Cardiac muscle cell (in vitro differentiated cells and primary cell): Measurements from ENCODE around the gene HDAC7. TPM values are rescaled to one million over a fixed set of nuclear protein-coding genes. Genes with fewer than 3 reads are reported as not detected.

ENCODE experiments used
- DNase-seq, 2 donors: peaks; one replicate each; pipeline versions ENCODE4 v3.0.0 to v3.0.0-alpha.2; 2010 to 2017; ENCODE audit warnings: low read depth in 1 of 2, low spot score in 1 of 2
- H3K27ac ChIP-seq: fragments of 200-600 bp; sonication (generic); 2 replicates; pipeline ENCODE4 v1.5.1; 2016
- H3K27me3 ChIP-seq: fragments of 200-600 bp; sonication (generic); 2 replicates; pipeline ENCODE4 v1.6.0; 2016; ENCODE audit warnings: control low read depth
- H3K36me3 ChIP-seq: fragments of 200-600 bp; sonication (generic); 2 replicates; pipeline ENCODE4 v1.5.1; 2016; ENCODE audit warnings: control low read depth
- H3K4me1 ChIP-seq: fragments of 200-600 bp; sonication (generic); 2 replicates; pipeline ENCODE4 v1.8.1; 2017; ENCODE audit warnings: low read depth, mild to moderate bottlenecking, mixed run types
- H3K4me3 ChIP-seq: fragments of 200-600 bp; sonication (generic); 2 replicates; pipeline ENCODE4 v1.5.1; 2016; ENCODE audit warnings: mild to moderate bottlenecking
- H3K9me3 ChIP-seq: fragments of 200-600 bp; sonication (generic); 2 replicates; pipeline ENCODE4 v1.5.1; 2017; ENCODE audit warnings: low read depth, mild to moderate bottlenecking, control low read depth
- polyA plus RNA-seq: library from polyadenylated mRNA; unstranded; fragments of >200 nt; fragmentation: Nextera tagmentation; extraction: Ambion mirVana; gene quantifications from 2 replicates; pipeline ENCODE4 v1.2.1, GENCODE V29; 2016
- total RNA-seq: library from RNA; depleted of rRNA; stranded (reverse); fragments of >200 nt; gene quantifications from 2 replicates; pipeline ENCODE4 v1.2.3, GENCODE V29; 2016
- TF ChIP-seq, protein P1 (sequence below): IDR thresholded peaks from 2 replicates; pipeline ENCODE4 v1.5.1; 2012; ENCODE audit warnings: low read depth, mild to moderate bottlenecking, low read length

Gene HDAC7
- total and polyA plus RNA-seq, 2 experiments from 2014 or later, result 43.7 to 93.0 TPM

DNA sequence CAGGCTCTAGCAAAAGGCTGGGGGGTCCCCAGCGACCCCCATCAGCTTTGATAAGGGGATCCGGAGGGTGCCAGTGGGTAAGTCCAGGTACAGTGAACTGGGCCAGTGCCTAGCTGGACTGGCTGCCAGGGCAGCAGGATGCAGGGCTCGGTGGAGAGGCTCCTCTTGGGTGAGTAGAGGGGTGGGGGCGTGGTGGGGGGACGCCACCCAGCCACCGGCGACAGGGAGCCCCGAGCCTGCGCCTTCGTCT lies 61.2 kb downstream of the HDAC7 start:
- Histone ChIP-seq H3K36me3 (no peaks in the 10 kb centered on the region), H3K4me3 (peak overlapping the region; percentile 50), H3K4me1 (no peaks in the 10 kb centered on the region), H3K27ac (no peak overlapping the region), H3K27me3 (no peaks in the 10 kb centered on the region), H3K9me3 (no peaks in the 10 kb centered on the region)
- DNase-seq, result no peak
- TF ChIP-seq, protein P1, sequence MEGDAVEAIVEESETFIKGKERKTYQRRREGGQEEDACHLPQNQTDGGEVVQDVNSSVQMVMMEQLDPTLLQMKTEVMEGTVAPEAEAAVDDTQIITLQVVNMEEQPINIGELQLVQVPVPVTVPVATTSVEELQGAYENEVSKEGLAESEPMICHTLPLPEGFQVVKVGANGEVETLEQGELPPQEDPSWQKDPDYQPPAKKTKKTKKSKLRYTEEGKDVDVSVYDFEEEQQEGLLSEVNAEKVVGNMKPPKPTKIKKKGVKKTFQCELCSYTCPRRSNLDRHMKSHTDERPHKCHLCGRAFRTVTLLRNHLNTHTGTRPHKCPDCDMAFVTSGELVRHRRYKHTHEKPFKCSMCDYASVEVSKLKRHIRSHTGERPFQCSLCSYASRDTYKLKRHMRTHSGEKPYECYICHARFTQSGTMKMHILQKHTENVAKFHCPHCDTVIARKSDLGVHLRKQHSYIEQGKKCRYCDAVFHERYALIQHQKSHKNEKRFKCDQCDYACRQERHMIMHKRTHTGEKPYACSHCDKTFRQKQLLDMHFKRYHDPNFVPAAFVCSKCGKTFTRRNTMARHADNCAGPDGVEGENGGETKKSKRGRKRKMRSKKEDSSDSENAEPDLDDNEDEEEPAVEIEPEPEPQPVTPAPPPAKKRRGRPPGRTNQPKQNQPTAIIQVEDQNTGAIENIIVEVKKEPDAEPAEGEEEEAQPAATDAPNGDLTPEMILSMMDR, result no peak

DNA sequence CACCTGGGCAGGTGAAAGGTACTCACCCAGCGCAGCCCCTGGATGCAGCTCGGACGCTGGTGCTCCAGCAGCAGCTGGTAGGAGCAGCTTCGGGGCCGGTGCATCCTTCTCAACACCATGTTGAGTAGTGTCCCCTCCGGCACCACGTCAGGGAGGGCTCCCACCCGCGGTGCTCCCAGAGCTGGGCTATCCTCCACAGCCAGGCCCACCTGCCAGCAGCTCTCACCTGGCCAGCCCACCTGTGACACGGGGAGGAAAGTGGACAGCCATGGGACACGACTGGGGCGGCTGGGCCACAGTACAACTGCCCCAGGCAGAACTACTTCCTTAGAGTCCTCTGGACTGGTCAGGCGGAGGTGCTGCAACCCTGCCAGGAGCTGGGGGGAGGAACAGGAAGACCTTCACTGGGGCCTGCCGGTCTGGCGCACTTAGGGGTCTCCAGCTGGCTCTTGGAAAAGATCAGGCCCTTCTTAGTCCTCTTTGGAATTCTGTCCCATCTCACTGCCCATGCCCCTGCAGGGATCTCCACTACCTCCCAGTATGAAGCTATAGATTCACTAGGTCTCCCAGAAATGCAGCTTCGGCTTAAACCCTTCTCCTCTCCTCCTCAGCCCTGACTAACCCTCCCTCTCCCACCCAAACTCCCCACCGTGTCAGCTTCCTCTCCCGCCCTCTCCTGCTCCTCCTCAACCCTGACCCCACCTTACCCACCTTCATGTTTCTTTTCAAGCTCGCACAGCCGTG lies 61.7 kb downstream of the HDAC7 start:
- Histone ChIP-seq H3K27ac (no peak overlapping the region), H3K27me3 (no peaks in the 10 kb centered on the region), H3K36me3 (no peaks in the 10 kb centered on the region), H3K4me3 (peak overlapping the region; percentile 50), H3K4me1 (no peaks in the 10 kb centered on the region), H3K9me3 (no peaks in the 10 kb centered on the region)
- DNase-seq, result no peak
- TF ChIP-seq, protein P1, result no peak

DNA sequence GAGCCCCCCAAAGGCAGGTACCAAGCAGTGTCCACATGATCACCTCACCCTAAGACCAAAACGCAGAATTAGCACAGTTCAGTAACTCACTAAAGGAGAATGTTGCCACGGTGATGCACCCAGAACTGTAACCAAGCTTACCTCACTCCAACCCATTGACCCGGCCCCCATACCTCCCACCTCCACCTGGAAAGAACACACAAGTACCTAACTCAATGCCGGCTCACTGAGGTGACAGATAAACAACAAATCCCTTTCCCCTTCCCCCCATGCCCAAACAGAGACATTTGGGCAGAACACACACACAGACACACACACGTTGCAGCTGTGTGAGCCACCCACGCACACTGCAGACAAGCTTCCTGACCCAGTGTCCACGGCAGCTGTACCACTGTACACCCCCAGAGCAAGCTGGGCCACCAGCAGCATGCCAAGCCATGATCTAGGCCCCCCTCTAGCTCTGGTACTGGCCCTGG lies 62.3 kb downstream of the HDAC7 start:
- Histone ChIP-seq H3K9me3 (no peaks in the 10 kb centered on the region), H3K4me3 (no peak overlapping the region), H3K27me3 (no peaks in the 10 kb centered on the region), H3K4me1 (no peaks in the 10 kb centered on the region), H3K27ac (no peak overlapping the region), H3K36me3 (no peaks in the 10 kb centered on the region)
- TF ChIP-seq, protein P1, result no peak
- no peak for DNase-seq

DNA sequence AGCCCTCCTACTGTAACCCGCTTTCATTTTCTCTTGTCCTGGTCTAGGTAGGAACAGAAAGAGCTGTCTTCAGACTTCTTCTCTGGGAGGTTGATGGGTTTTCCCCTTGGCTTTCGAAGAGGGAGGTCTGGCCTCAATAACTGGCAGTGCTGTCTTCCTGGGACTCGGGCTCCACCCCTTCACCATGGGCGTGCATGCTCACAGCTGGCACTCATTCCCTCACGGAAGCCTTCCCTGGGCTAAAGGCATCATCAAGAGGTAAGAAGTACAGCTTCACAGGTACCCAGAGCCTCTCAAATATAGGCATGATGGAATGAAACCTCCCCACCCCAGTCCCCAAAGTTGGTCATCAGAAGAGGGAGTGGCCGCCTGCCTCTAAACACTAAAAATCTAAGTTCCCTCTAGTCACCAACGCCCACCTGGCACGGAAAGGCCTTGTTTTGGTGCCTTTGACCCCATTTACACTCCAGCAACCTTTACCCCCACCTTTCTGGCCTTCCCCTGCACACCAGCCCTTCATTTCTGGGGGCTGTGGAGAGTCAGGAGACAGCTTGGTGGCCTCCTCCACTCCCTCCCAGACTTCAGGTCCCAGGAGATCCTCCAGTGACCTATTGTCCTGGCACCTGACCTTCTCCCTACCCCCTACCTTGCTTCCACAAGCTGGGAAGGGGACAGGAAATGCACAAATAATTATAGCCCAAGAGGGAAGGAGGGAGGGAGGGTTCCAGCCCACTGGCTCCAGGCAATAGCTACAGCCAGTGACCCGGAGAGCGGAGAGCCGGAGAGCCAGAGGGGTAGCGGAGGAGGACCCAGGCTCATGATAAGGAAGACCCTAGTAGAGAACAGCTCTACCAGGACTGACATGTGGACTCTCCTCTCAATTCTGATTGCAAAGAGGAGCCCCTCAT lies 63.8 kb downstream of the HDAC7 start:
- Histone ChIP-seq H3K9me3 (no peaks in the 10 kb centered on the region), H3K4me3 (no peak overlapping the region), H3K27me3 (no peaks in the 10 kb centered on the region), H3K4me1 (no peaks in the 10 kb centered on the region), H3K27ac (no peak overlapping the region), H3K36me3 (no peaks in the 10 kb centered on the region)
- TF ChIP-seq, protein P1, result no peak
- no peak for DNase-seq

DNA sequence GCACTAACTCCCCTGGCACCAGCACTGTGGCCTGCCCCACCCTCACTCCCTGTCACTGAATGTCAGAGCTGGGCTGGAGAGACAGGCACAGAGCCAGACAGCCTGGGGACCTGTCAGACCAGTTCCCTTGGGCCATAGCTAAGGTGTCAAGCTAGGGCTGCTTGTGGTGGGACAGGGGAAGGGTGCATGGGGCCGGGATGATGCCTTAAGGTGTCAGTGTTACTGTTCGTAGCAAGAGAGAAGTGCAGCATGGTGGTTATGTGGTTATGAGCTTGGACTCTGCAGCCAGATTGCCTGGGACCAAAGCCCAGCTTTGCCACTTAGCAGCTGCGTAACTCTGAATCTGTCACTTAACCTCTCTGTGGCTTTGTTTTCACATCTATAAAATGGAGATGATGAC lies 64.8 kb downstream of the HDAC7 start:
- TF ChIP-seq, protein P1, result no peak
- no peaks in the 10 kb centered on the region for H3K36me3 ChIP-seq
- DNase-seq, result no peak
- H3K27ac ChIP-seq, result no peak overlapping the region
- no peaks in the 10 kb centered on the region for H3K9me3 ChIP-seq
- H3K27me3 ChIP-seq, result no peaks in the 10 kb centered on the region
- no peak overlapping the region for H3K4me3 ChIP-seq
- no peaks in the 10 kb centered on the region for H3K4me1 ChIP-seq
